Measurements from ENCODE around the gene RPS6KB1. TPM values are rescaled to one million over a fixed set of nuclear protein-coding genes. Genes with fewer than 3 reads are reported as not detected.
"Not testable (repeated sequence)": the region's sequence is repeated elsewhere in the genome, so short reads cannot be mapped to it uniquely, and the experiment has no call there.

RPS6KB1 gene
- total RNA-seq, 1 donor from 2014 or later: 23.4 TPM

GRCh38 chr17:59920637-59921036, 27.7 kb downstream of the RPS6KB1 start:
- DNase-seq; ATAC-seq; intact Hi-C loops (cut with micrococcal nuclease): not testable (repeated sequence)

GRCh38 chr17:59930121-59930520, 37.2 kb downstream of the RPS6KB1 start:
- intact Hi-C loops (cut with micrococcal nuclease); DNase-seq; ATAC-seq: not testable (repeated sequence)

- DNase-seq; intact Hi-C loops (cut with micrococcal nuclease): not testable (repeated sequence)
- peak; percentile 54 for ATAC-seq
Observed at GRCh38 chr17:59930768-59931167, 37.8 kb downstream of the RPS6KB1 start.

- DNase-seq; ATAC-seq; intact Hi-C loops (cut with micrococcal nuclease): not testable (repeated sequence)
Observed at GRCh38 chr17:59933317-59933716, 40.4 kb downstream of the RPS6KB1 start.

- ATAC-seq; DNase-seq; intact Hi-C loops (cut with micrococcal nuclease): not testable (repeated sequence)
Observed at GRCh38 chr17:59940697-59941096, 47.8 kb downstream of the RPS6KB1 start.

GRCh38 chr17:59941131-59941530, 48.2 kb downstream of the RPS6KB1 start:
- intact Hi-C loops (cut with micrococcal nuclease): no loop called here
- DNase-seq (no peak), ATAC-seq (no peak)

- intact Hi-C loops (cut with micrococcal nuclease); DNase-seq; ATAC-seq: not testable (repeated sequence)
Observed at GRCh38 chr17:59946433-59946832, 53.5 kb downstream of the RPS6KB1 start.

GRCh38 chr17:59947310-59947709, 54.4 kb downstream of the RPS6KB1 start:
- ATAC-seq; DNase-seq; intact Hi-C loops (cut with micrococcal nuclease): not testable (repeated sequence)

- ATAC-seq (no peak), DNase-seq (no peak)
- intact Hi-C loops (cut with micrococcal nuclease): no loop called here
Observed at GRCh38 chr17:59950049-59950448, 57.1 kb downstream of the RPS6KB1 start.

- intact Hi-C loops (cut with micrococcal nuclease): no loop called here
- ATAC-seq (no peak), DNase-seq (no peak)
Observed at GRCh38 chr17:59954856-59955255, 61.9 kb downstream of the RPS6KB1 start.

- DNase-seq; ATAC-seq; intact Hi-C loops (cut with micrococcal nuclease): not testable (repeated sequence)
Observed at GRCh38 chr17:59959574-59959973, 66.7 kb downstream of the RPS6KB1 start.

GRCh38 chr17:59962739-59963318, 69.9 kb downstream of the RPS6KB1 start:
- intact Hi-C loops (cut with micrococcal nuclease): no loop called here
- ATAC-seq (no peak), DNase-seq (no peak)

GRCh38 chr17:59963738-59964481, 71.0 kb downstream of the RPS6KB1 start:
- intact Hi-C loops (cut with micrococcal nuclease): no loop called here
- peak; percentile 62 for ATAC-seq

GRCh38 chr17:59964482-59965328, 71.8 kb downstream of the RPS6KB1 start, which contains the start of gene RNFT1:
Gene RNFT1, minus strand, starts transcription at chr17:59964740. Its CDS starts 77 bp downstream, at chr17:59964663.
- ATAC-seq (peak; percentile 99), DNase-seq (peak; percentile 97)
- intact Hi-C loops (cut with micrococcal nuclease): no loop called here

More at GRCh38 chr17:59963738-59964481, 71.0 kb downstream of the RPS6KB1 start:
- DNase-seq: peak; percentile 51

GRCh38 chr17:59971771-59972170, 78.8 kb downstream of the RPS6KB1 start:
- DNase-seq; intact Hi-C loops (cut with micrococcal nuclease); ATAC-seq: not testable (repeated sequence)

- DNase-seq (no peak), ATAC-seq (no peak)
- intact Hi-C loops (cut with micrococcal nuclease): no loop called here
Observed at GRCh38 chr17:59972778-59973177, 79.9 kb downstream of the RPS6KB1 start.

GRCh38 chr17:59973483-59973882, 80.6 kb downstream of the RPS6KB1 start:
- intact Hi-C loops (cut with micrococcal nuclease); ATAC-seq; DNase-seq: not testable (repeated sequence)

GRCh38 chr17:59975166-59975565, 82.2 kb downstream of the RPS6KB1 start:
- ATAC-seq; intact Hi-C loops (cut with micrococcal nuclease); DNase-seq: not testable (repeated sequence)

- DNase-seq; intact Hi-C loops (cut with micrococcal nuclease); ATAC-seq: not testable (repeated sequence)
Observed at GRCh38 chr17:59996608-59997007, 103.7 kb downstream of the RPS6KB1 start.

Measured in left ventricle myocardium superior (tissue), 1 donor.